ENCODE results near the gene SUCLG1. TPM values are rescaled to one million over a fixed set of nuclear protein-coding genes. Genes with fewer than 3 reads are reported as not detected.

The SUCLG1 gene
- total RNA-seq, 1 donor, result 66.1 TPM

- no peak for TF ChIP-seq CTCF (IDR thresholded peaks at IDR 0.05; ENCODE audit: insufficient read depth, low read depth, low read length)
- H3K4me3 ChIP-seq (ENCODE audit: low read depth, low read length), result no peak overlapping the region
- peak; percentile 75 for DNase-seq (ENCODE audit: low read depth)
Measured at GRCh38 chr2:84493514-84493913, 34.4 kb upstream of the SUCLG1 start.

GRCh38 chr2:84492571-84492970 is 33.5 kb upstream of the SUCLG1 start:
- no peak overlapping the region for H3K4me3 ChIP-seq (ENCODE audit: low read depth, low read length)
- peak; percentile 4 for TF ChIP-seq CTCF (IDR thresholded peaks at IDR 0.05; ENCODE audit: insufficient read depth, low read depth, low read length)
- no peak for DNase-seq (ENCODE audit: low read depth)

GRCh38 chr2:84491741-84492140 is 32.7 kb upstream of the SUCLG1 start:
- H3K4me3 ChIP-seq (ENCODE audit: low read depth, low read length), result no peak overlapping the region
- no peak for TF ChIP-seq CTCF (IDR thresholded peaks at IDR 0.05; ENCODE audit: insufficient read depth, low read depth, low read length)
- no peak for DNase-seq (ENCODE audit: low read depth)

- TF ChIP-seq CTCF (IDR thresholded peaks at IDR 0.05; ENCODE audit: insufficient read depth, low read depth, low read length), result no peak
- no peak overlapping the region for H3K4me3 ChIP-seq (ENCODE audit: low read depth, low read length)
- DNase-seq (ENCODE audit: low read depth), result no peak
Measured at GRCh38 chr2:84491256-84491655, 32.2 kb upstream of the SUCLG1 start.

- DNase-seq (ENCODE audit: low read depth), result no peak
- TF ChIP-seq CTCF (IDR thresholded peaks at IDR 0.05; ENCODE audit: insufficient read depth, low read depth, low read length), result no peak
- H3K4me3 ChIP-seq (ENCODE audit: low read depth, low read length), result no peak overlapping the region
Measured at GRCh38 chr2:84487298-84487996, 28.4 kb upstream of the SUCLG1 start.

- DNase-seq (ENCODE audit: low read depth), result peak; percentile 20
- no peak for TF ChIP-seq CTCF (IDR thresholded peaks at IDR 0.05; ENCODE audit: insufficient read depth, low read depth, low read length)
Measured at GRCh38 chr2:84486441-84487115, 27.5 kb upstream of the SUCLG1 start.

More at GRCh38 chr2:84486441-84487115, 27.5 kb upstream of the SUCLG1 start:
- no peak overlapping the region for H3K4me3 ChIP-seq (ENCODE audit: low read depth, low read length)

Data from fibroblast of villous mesenchyme (primary cell).